Measurements from ENCODE around the gene ARV1.

DNA sequence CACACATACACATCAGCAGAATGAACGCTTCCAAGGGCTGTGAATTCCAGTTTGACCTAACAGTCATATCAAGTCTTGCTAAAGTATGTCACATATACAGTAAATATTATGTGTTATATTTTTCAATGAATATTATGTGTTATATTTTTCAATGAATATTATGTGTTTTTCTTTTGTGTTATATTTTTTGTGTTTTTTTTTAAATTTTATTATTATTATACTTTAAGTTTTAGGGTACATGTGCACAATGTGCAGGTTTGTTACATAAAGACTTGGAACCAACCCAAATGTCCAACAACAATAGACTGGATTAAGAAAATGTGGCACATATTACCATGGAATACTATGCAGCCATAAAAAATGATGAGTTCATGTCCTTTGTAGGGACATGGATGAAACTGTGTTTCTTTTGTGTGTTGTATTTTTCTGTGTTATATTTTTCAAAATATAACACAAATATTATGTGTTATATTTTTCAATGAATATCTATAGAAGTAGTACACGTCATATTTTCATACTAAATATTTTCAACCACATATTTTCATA lies 35.8 kb upstream of the ARV1 start:
- TF ChIP-seq, protein P1, sequence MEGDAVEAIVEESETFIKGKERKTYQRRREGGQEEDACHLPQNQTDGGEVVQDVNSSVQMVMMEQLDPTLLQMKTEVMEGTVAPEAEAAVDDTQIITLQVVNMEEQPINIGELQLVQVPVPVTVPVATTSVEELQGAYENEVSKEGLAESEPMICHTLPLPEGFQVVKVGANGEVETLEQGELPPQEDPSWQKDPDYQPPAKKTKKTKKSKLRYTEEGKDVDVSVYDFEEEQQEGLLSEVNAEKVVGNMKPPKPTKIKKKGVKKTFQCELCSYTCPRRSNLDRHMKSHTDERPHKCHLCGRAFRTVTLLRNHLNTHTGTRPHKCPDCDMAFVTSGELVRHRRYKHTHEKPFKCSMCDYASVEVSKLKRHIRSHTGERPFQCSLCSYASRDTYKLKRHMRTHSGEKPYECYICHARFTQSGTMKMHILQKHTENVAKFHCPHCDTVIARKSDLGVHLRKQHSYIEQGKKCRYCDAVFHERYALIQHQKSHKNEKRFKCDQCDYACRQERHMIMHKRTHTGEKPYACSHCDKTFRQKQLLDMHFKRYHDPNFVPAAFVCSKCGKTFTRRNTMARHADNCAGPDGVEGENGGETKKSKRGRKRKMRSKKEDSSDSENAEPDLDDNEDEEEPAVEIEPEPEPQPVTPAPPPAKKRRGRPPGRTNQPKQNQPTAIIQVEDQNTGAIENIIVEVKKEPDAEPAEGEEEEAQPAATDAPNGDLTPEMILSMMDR (conservative IDR thresholded peaks at IDR 0.05; ENCODE audit: low read length), result no peak
- TF ChIP-seq EZH2phosphoT487 (IDR thresholded peaks at IDR 0.05; ENCODE audit: borderline replicate concordance), result no peak

Data from Loucy (cell line).